GM18508 (cell line): ENCODE data around the gene PDIA3.
"Not testable (repeated sequence)": the region's sequence is repeated elsewhere in the genome, so short reads cannot be mapped to it uniquely, and the experiment has no call there.

Experiments
- ATAC-seq: cut with Tn5 transposase; IDR thresholded peaks from one replicate; pipeline ENCODE4 v1.9.1; 2021; ENCODE audit warnings: moderate number of reproducible peaks; ENCODE audit not compliant: insufficient read depth, unreplicated experiment

PDIA3 gene

GRCh38 chr15:43808960-43809678, 62.9 kb downstream of the PDIA3 start:
- ATAC-seq = no peak

GRCh38 chr15:43815064-43815463, 68.8 kb downstream of the PDIA3 start:
- ATAC-seq = not testable (repeated sequence)

- ATAC-seq = no peak
Measured at GRCh38 chr15:43821505-43821904, 75.3 kb downstream of the PDIA3 start.
